HG03460 (cell line): ENCODE data around the gene BBS1.

Source experiments
- ATAC-seq: cut with Tn5 transposase; IDR thresholded peaks from one replicate; pipeline ENCODE4 v1.9.1; 2021; ENCODE audit not compliant: unreplicated experiment

BBS1 gene

DNA sequence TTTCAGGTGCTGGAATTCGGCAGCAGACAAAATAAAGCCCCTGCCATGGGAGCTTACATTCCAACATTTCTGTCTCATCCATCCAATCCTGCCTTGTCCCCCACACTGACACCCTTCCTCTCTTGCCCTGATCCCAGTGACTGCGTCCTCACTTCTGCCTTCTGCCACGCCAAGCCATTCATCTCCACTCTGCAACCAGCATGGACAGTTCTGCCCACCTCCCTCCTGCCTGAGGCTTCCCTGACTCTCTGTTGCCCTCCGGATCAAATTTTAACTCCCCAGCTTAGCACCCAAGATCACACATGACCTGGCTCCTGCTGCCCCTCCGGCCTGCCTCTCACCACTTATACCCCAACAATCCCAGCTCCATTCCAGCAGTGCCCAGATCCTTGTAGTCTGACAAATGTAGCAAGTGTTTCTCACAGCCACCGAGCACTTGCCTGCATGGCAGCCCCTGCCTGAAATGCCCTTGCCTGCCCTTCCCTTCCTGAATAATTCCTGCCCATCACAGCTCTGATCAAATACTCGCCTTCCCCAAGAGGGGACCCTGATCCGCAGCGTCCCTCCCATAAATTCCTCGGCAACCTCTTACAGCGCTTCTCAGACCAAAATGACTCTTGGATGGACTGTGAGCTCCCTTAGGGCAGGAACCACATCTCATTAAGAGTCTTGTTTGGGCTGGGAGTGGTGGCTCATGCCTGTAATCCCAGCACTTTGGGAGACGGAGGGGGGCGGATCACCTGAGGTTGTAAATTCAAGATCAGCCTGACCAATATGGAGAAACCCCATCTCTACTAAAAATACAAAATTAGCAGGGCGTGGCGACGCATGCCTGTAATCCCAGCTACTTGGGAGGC, 38.6 kb downstream of the BBS1 start:
- no peak for ATAC-seq

DNA sequence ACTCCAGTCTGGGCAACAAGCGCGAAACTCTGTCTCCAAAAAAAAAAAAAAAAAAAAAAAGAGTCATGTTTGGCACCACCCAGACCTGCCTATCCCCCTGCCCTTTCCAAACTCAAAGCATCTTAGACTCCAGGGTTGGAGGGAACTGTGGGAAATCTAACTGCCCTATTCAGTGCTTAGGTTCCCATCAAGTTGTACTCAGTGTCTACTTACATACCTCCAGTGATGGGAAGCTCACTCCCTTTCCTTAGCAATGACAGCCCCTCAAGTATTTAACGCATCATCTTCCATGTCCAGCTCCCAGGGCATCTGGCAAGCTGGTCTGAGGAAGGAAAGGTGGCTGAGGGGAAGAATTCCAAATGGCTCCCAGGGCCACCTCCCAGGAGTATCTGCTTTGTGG, 39.3 kb downstream of the BBS1 start:
- no peak for ATAC-seq

DNA sequence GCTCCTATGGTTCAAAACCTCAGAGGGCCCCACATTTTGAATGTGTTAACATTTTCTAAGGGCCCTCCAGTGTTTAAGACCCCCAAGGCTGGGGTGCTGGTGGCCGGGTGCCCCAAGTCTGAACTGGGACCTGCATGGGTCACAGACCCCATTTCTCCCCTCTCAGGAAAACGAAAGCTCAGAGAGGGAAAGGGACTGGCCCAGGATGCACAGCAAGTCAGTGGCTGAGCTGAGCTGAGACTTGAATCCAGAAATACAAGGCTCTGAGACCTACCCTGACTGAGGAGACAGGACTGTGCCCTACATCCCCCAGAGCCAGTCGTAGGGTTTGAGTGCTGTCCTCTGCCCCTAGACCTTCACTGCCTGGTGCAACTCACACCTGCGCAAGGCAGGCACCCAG, 40.5 kb downstream of the BBS1 start:
- no peak for ATAC-seq

DNA sequence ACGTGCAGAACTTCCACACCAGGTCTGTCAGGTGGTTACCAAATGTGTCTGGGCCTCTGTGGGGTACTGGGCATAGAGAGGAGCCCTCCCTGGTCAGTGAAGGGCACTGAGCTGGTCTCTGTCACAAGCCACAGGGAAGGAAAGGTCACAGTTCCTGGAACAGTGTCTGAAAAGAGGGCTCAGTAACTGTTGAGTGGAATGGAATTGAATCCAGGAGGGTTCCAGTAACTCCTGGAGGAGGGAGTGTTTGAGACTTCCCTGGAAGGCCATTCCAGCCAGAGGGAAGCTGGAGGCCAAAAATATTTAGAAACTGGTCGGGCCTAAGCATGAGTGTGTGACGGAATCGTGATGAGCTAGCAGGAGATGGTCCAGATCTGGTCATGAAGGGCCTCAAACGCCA, 44.2 kb downstream of the BBS1 start:
- no peak for ATAC-seq

DNA sequence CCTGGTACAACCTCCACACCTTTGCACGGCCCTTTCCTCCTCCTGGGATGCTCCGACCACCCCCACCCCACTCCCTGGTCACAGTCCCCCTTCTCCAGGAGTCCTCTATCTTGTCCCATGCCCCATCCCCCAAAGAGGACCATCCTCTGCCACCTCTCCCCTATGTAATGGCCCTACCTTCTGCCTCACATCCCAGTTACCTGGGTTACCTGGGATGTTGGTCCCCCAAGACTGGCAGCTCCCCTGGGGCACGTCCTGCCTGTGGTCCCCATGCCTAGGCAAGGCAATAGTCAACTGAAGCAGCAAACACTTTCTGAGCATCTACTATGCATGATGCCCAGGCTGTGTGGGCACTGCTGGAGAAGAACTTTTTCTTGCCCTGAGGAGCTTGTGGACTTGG, 45.0 kb downstream of the BBS1 start:
- no peak for ATAC-seq

DNA sequence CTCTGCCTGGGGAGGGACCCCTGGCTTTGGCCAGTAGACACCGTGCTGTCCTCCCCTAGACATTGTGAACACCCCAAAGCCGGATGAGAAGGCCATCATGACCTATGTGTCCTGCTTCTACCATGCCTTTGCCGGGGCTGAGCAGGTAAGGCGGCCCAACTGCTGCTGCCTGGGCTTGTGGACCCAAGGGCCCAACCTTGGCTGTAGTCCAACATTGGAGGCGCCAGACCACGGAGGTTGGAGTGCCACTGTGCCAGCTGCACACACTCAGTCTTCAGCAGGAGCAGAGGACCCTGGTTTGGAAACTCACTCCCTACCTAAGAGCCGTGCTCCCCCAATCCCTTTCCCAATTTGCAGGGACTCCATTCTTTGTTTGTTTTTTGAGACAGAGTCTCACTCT, 45.7 kb downstream of the BBS1 start:
- ATAC-seq, result no peak

DNA sequence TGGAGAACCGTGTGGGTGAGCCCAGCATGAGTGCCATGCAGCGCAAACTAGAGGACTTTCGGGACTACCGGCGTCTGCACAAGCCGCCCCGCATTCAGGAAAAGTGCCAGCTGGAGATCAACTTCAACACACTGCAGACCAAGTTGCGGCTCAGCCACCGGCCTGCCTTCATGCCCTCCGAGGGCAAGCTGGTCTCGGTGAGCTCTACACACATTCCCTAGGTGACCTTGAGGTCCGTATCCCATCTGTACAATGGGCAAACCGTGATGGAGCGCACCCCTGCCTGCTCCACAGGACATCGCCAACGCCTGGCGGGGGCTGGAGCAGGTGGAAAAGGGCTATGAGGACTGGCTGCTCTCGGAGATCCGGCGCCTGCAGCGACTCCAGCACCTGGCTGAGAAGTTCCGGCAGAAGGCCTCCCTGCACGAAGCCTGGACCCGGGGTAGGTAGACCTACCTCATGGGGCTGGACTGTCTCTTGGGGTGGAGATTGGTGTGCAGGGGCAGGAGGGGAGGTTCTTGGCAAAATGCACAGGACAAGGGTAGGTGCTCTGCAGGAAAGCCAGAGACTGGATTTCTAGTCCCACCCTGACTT, 47.4 kb downstream of the BBS1 start:
- no peak for ATAC-seq

DNA sequence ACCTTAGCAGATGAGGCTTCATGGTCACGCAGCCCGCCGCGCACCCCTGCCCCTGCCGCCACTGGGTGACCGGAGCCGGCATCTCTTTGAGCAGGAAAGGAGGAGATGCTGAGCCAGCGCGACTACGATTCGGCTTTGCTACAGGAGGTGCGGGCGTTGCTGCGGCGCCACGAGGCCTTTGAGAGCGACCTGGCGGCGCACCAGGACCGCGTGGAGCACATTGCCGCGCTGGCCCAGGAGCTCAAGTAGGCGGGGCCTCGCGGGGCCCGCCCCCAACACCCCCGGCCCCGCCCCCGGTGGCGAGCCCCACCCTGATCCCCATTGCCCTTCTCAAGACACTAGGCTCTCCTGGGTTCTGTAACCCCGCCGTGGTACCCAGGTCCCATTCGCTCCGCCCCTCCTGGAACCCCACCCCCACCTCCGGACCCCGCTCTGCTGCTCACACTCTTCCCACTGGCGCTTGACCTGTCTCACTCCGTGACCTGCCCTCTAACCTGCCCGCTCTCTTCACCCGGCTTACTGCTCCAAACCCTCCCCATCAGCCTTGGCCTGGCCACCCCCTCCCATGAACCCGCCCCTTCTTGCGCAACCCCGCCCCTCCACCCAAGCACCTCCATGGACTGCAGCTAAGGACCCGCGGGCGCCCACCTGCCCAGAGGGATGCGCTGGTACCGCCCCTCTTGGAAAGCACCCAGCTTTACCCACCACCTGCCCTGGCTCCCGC, 48.9 kb downstream of the BBS1 start:
- ATAC-seq, result no peak

DNA sequence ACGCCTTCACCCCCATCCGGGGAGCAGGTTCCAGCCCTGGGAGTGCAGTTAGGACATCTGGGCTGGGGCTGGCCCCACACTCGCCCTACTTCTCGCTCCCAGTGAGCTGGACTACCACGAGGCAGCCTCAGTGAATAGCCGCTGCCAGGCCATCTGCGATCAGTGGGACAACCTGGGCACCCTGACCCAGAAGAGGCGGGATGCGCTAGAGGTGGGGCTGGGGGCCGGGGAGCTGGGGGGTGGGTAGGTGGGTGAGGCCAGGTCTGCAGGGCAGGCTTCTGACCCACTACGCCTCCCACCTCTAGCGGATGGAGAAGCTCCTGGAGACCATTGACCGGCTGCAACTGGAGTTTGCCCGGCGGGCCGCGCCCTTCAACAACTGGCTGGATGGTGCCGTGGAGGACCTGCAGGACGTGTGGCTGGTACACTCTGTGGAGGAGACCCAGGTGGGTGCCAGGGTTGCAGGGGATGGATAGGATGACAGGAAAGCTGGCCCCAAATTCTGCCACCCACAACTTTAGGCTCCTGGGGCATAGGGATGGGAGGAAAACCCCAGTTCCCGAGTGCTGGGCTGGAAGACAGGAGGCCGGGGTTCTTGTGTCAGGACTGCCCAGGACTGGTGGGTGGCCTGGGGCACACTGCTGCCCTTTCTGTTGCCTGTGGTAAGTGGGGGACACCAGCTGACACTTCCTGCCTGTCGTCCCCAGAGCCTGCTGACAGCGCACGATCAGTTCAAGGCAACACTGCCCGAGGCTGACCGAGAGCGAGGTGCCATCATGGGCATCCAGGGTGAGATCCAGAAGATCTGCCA, 49.6 kb downstream of the BBS1 start:
- no peak for ATAC-seq

DNA sequence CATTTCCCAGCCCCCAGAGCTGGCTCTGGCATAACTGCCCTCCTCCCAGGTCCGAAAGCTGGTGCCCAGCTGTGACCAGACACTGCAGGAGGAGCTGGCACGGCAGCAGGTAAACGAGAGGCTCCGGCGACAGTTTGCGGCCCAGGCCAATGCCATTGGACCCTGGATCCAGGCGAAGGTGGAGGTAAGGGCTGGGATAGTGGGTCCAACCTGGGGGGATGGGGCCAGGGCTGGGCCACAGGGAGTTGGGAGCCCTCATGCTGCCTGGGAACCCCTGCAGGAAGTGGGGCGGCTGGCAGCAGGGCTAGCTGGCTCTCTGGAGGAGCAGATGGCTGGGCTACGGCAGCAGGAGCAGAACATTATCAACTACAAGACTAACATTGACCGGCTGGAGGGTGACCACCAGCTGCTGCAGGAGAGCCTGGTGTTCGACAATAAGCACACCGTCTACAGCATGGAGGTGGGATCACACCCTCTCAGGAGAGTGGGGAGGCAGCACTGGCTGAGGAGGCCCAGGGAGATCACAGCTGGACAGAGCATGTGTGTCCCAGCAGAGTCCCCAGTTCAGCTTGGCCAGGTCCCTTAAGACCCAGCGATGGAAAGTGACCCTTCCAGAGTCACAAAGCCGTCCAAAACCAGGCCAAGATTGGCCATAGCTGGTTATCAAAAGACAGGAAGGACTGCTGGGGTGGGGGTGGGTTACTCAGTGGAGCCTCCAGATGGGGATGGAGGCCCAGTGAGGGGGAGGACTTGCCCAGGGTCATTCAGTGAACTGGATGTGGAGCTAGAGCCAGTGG, 50.9 kb downstream of the BBS1 start:
- ATAC-seq, result no peak

DNA sequence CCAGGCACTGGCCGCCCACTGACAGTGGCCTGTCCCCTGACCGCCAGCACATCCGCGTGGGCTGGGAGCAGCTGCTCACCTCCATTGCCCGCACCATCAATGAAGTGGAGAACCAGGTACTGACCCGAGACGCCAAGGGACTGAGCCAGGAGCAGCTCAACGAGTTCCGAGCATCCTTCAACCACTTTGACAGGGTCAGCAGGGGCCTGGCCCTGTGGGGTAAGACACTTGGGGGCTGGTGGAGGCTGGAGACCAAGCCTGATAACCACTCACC, 51.5 kb downstream of the BBS1 start:
- no peak for ATAC-seq

DNA sequence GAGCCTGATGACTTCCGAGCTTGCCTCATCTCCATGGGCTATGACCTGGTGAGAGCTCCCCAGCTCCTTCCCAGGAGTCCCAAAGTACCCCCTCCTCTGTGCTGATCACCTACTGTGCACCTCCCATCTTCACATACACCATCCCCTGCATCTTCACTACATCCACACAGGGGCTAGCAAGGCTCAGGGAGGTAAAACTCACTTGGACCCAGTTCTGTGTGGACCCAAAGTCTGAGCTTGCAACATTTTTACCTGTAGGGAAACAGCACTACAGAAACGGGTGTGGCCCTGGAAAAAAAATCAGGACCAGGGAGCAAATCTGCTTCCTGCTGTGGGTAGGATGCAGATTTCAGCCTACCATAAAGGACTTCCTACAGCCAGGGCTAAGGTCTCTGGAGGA, 51.8 kb downstream of the BBS1 start:
- no peak for ATAC-seq

DNA sequence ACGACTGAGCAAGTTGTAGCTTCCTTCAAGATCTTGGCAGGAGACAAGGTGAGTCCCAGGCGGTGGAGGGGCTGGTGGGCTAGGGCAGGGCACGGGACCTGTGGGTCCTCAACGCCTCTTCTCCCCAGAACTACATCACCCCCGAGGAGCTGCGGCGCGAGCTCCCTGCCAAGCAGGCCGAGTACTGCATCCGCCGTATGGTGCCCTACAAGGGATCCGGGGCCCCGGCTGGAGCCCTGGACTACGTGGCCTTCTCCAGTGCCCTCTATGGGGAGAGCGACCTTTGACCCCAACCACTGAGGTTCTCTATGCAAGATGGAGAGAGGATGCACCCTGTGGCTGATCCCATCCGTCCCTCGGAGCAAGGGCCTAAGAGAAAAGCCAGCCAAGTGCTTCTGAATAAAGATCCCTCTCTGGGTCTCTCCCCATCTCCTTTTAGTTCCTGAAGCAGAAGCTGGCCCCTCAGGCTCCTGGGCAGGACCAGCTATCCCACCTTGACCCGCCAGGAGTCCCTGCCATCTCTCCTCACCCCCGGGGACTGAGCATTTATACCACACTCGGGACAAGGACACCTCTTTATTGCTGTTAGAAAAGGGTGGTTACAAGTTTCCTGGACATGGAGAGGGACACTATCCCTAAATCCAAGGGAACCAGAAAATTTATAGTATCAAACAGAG, 52.6 kb downstream of the BBS1 start:
- no peak for ATAC-seq

DNA sequence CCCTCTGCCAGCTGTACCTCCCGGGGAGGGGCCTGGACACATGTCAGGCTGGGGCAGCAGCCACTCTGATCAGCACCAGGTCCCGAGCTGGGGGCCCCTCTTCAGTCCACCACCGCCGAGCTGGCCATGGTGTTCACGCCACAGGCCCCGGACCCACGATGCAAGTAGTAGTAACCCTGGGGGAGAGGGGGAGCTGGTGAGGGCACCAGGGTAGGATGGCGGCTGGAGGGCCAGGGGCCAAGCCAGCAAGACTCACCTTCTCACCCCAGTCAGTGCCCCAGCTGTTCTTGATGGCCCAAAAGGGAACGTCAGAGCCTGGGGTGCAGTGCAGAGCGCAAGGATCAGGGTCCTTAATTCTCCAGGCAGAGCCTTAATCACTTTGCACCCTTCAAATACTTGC, 53.4 kb downstream of the BBS1 start:
- ATAC-seq, result no peak

DNA sequence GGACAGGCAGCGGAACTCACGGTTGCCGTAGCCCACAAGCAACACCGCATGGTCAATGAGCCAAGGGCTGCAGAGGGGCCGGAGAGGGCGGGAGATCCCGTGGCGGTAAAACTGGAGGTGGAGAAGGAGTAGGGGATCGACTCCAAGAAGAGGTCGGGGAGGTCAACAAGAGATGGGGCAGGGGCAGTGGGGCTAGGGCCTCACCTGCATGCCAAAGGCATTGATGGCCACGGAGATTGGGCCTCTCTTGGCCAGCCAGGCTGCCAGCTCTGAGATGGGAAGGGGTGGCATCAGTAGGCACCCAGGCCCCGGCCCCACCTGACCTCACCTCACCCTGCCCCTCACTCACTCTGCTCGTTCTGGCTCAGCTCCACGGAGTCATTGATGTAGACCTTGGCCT, 54.1 kb downstream of the BBS1 start:
- ATAC-seq, result no peak

DNA sequence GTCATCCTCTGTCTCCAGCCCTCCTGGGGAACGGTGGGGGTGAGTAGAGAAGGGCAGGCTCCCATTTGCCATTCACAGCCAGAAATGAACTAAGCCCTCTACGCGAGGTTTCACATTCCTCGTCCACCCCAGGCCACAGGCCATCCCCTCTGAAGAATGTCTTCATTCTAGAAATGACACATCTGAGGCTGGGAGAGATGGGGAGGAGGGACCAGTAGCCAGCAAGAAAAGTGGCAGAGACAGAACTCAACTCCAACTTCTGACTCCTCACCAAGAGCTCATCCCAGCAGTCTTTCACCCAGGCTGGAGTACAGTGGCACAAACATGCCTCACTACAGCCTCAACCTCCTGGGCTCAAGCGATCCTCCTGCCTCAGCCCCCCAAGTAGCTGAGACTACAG, 54.5 kb downstream of the BBS1 start:
- ATAC-seq, result no peak

DNA sequence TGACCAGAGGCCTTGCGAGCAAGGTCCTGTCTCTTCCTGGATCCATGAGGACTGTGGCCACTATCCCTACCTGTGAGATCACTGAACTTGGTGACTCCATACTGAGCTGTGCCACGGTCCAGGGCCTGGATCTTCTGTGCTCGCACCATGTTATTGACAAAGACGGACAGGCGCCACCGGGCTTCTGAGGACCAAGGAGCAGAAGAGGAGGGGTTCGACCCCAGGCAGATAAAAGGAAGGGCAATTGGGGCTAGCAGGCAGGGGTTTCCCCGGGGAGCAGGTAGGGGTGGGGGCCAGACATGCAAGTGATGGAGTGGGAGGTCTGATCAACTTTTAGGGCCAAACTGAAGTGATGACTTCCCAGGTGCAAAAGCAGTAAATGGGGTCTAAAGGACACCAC, 55.8 kb downstream of the BBS1 start:
- no peak for ATAC-seq

DNA sequence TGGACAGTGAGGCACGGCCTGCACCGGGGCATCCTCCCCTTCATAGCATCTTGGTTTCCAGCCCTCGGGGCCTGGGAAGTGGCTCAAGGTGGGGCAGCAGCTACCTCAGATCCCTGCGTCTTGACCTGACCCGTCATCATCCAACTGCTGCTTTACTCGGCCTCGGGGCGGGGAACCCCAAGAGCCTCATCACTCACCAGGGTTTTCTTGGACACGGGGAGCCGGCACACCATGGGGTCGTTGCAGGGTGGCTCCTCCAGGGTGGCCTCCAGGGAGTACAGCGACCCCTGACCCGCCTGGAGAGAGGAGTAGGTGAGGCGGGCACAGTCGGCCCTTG, 57.3 kb downstream of the BBS1 start:
- ATAC-seq, result no peak

DNA sequence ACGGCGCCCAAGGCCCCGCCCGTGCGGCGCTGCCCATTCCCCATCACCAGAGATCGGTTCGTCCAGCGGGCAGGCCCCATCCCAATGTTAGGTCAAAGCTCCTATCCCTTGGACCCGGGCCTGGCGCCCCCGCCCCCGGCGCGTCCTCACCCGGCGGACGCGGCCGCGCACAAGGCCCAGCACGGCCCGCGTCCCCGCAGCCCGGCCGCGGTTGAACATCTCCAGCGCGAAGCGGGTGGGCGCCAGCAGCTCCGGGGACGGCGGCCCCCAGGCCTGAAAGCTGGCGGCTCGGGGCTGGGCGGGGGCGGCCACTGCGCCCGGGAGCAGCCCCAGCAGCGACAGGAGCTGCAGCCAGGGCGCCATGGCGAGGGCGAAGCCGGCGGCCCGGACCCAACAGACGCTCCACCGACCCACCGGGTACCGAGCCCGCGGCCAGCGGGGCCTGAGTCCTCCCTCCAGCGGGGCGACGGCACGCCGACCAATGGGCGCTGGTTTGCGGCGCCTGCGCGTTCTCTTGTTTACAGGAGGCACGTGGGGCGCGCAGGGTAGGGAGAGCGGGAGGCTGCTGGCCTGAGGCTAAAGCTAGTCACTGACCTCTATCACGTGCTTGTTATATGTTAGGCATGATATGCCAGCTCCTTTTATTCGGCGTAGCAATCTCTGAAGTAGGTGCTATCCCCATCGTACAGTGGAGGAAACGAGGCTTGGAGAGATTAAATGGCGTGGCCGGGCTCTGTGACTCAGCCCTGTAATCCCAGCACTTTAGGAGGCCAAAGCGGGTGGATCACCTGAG, 57.9 kb downstream of the BBS1 start, which contains the start of gene CTSF:
Gene CTSF, minus strand, starts transcription at position 483 of the 793 bp plus-strand sequence. Its CDS starts 120 bp downstream, at position 363.
- no peak for ATAC-seq
